K562 treated with DMSO at 1 percent for 4 hours (cell line): ENCODE results near the gene SH3D19. TPM values are rescaled to one million over a fixed set of nuclear protein-coding genes. Genes with fewer than 3 reads are reported as not detected.

ENCODE experiments used
- total RNA-seq: library from RNA; unstranded; fragments of 300-600 nt; gene quantifications from 2 replicates; pipeline ENCODE4 v1.2.3, GENCODE V29; 2022; ENCODE audit not compliant: insufficient read depth

Gene SH3D19
- not detected in 2 replicates for total RNA-seq

DNA sequence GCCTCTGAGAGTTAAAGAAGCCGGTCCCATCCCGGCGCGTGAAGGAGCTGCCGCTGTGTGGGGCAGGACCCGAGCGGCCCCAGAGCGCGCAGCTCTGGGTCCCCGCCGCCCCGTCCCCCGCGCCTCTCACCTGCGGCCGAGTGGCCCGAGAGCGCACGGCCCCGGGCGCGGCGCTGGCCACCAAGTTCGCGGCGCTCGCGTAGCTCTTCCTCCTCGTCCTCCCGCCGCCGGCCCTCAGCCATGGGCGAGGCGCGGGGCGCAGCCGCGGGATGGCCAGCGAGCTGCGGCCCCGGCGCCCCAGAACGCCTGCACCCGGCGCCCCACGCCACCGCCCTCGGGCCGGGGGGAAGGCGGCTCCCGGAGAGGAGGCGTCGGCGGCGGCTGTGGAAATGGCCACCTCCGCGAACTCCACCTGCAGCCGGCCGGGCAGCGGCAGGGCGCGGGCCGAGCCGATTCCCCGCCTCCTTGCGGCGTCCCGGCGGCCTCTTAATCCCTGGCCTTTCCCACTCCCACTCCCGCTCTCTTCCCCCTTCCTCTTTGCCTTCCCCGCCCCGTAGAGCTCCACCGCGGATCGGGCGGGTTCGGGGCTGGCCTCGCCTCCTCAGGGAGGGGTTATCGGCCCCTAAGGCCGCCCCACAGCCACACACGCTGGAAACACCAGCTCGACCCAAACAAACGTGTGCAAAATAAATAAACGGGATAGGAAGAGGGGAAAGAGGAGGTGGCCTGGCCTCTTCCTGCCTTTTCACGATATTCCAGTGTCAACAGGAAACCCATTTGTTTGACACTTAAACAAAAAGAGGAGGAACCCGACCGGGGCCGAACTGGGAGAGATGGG is at the start of gene SH3D19:
TSS of gene SH3D19 (minus strand) at position 495 of the 838 bp plus-strand sequence. CDS start at position 242, 253 bp downstream.

GRCh38 chr4:151276787-151277562 is 48.4 kb downstream of the SH3D19 start, which contains the start of gene PRSS48:
TSS of gene PRSS48 (plus strand) at chr4:151277161. CDS start at chr4:151277173, 12 bp downstream.

GRCh38 chr4:151099229-151099975 is 226.0 kb downstream of the SH3D19 start, which contains the start of gene RPS3A:
TSS of gene RPS3A (plus strand) at chr4:151099628. CDS start at chr4:151099653, 25 bp downstream.

Other genes with a start within 250 kb of the SH3D19 start
- gene RPS3A, start 226.0 kb downstream of the SH3D19 start, total RNA-seq, result 5,287 and 5,641 TPM in 2 replicates
- not detected in 2 replicates for gene PRSS48, start 48.4 kb downstream of the SH3D19 start, total RNA-seq
- not detected in 2 replicates for gene FHIP1A, start 83.6 kb upstream of the SH3D19 start, total RNA-seq